Measurements from ENCODE around the gene HOXA6.

The HOXA6 gene

DNA sequence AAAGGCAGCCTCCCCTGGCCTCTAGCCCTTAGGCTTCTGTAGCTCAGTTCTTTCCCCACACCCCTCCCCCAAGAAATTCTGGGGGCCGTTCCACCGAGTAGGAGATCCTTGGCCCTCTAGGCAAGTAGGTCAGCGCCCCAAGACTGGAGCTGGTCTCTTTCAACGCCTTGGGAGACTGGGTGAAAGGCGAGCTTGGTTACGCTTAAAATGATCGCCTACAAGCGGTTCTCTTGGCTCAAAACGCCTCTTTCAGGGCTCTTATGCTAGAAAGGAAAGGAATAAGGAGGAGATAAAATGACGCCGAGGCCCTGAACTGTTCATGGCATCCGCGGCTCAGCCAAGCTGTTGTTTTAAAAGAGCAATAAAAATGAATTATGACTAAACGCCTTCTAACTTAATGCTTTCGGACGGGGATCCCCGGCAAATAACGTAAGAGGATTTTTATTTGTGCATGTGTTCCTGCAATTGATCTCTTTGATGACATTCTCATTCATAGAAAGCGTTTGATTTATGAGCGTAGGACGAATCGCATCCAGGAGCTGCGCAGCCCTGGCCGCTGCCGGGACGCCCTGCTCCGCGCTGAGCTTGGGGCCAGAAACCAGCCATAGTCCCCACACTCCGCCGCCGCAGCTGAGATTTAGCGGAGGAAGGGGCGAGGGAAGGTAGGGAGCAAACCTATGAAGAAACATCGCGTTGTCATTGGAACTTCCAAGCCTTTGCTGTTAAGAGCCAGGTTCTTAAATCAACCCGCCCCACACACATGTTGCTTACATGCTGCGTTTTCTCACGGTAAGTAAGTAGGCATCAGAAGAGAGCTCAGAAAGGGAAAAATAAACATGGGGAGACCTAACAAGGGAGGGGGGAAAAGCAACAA is 48.8 kb downstream of the HOXA6 start:
- no peak for DNase-seq (ENCODE audit: low read depth in 2 of 2)

GRCh38 chr7:27097686-27098577 is 49.6 kb downstream of the HOXA6 start:
- no peak for DNase-seq (ENCODE audit: low read depth in 2 of 2)

DNA sequence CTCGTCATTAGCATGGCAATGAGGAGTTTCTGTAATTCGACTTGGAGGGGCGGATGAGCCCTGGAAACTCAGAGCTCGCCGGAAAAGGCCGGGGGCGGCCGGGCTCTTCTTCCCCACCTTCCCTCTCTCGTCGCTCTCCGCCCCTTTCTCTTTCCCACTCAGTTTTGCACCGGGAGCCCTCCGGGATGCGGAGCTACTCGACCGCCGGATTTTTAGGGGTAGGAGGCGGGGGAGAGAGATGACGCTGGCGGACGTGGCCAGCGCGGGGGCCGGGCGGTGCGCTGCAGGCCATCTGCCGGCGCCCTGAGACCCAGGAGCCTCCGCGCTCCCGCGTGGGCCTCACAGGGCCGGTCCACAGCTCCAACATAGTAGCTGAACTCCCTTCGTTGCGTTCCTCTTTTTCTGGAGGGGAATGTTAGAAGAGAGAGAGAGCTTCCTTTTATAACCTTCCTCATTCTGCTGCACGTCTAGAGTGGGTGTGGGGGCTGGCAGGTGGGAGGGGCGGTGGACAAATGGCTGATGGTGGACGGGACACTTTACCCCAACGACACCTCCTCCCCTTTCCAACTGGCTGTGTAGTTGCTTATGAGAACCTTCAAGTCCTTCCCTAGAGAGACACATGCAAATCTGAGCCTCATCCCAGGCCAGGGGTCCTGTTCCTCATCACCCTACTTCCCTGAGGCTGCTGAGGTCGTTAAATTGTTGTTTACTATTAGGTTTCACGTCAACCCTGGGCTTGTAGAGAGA is 50.6 kb downstream of the HOXA6 start:
- DNase-seq (ENCODE audit: low read depth in 2 of 2), result no peak

GRCh38 chr7:27095897-27096767 is 51.4 kb downstream of the HOXA6 start, which contains the start of gene HOXA1:
TSS of gene HOXA1 (minus strand) at chr7:27096000. CDS start at chr7:27095912, 88 bp downstream.
- peak; percentile 58 to 66 for DNase-seq (ENCODE audit: low read depth in 2 of 2)
